HUES48 (cell line): ENCODE measurements around the gene FOXO4.

Experiments used
- H3K27ac ChIP-seq: one replicate; pipeline ENCODE4 v1.7.0; 2013; ENCODE audit warnings: low read depth, low read length, inconsistent platforms
- H3K27me3 ChIP-seq: 2 replicates; pipeline ENCODE4 v1.6.1; 2013; ENCODE audit warnings: mild to moderate bottlenecking, low read length; ENCODE audit not compliant: control insufficient read depth, insufficient read depth
- H3K36me3 ChIP-seq: 2 replicates; pipeline ENCODE4 v1.6.1; 2013; ENCODE audit warnings: low read length; ENCODE audit not compliant: control insufficient read depth, insufficient read depth
- H3K4me1 ChIP-seq: 2 replicates; pipeline ENCODE4 v1.6.1; 2013; ENCODE audit warnings: mild to moderate bottlenecking, low read length; ENCODE audit not compliant: control insufficient read depth, insufficient read depth
- H3K4me3 ChIP-seq: 2 replicates; pipeline ENCODE4 v1.5.1; 2013; ENCODE audit warnings: mild to moderate bottlenecking, low read depth, low read length
- H3K9ac ChIP-seq: 2 replicates; pipeline ENCODE4 v1.6.1; 2013; ENCODE audit warnings: mild to moderate bottlenecking, low read depth, low read length, moderate library complexity
- H3K9me3 ChIP-seq: 2 replicates; pipeline ENCODE4 v1.6.1; 2013; ENCODE audit warnings: low read length; ENCODE audit not compliant: control insufficient read depth, insufficient read depth

Gene FOXO4

GRCh38 chrX:71070531-71070930 is 25.1 kb upstream of the FOXO4 start:
- Histone ChIP-seq H3K9ac (no peak overlapping the region), H3K9me3 (peaks cover 31% of the 10 kb centered on the region), H3K36me3 (peaks cover 4% of the 10 kb centered on the region; the same call in 1 of the 2 replicates), H3K4me3 (no peak overlapping the region), H3K4me1 (no peaks in the 10 kb centered on the region), H3K27ac (no peak overlapping the region), H3K27me3 (no peaks in the 10 kb centered on the region)

GRCh38 chrX:71081330-71082123 is 14.1 kb upstream of the FOXO4 start:
- Histone ChIP-seq H3K27ac (no peak overlapping the region), H3K4me3 (no peak overlapping the region), H3K36me3 (no peaks in the 10 kb centered on the region), H3K9me3 (peaks cover 16% of the 10 kb centered on the region), H3K27me3 (no peaks in the 10 kb centered on the region), H3K9ac (no peak overlapping the region), H3K4me1 (no peaks in the 10 kb centered on the region)

GRCh38 chrX:71082124-71082647 is 13.5 kb upstream of the FOXO4 start:
- H3K9me3 ChIP-seq: peaks cover 16% of the 10 kb centered on the region
- no peaks in the 10 kb centered on the region for H3K27me3 ChIP-seq
- no peak overlapping the region for H3K27ac ChIP-seq
- no peak overlapping the region for H3K9ac ChIP-seq
- H3K4me1 ChIP-seq: no peaks in the 10 kb centered on the region
- no peak overlapping the region for H3K4me3 ChIP-seq
- no peaks in the 10 kb centered on the region for H3K36me3 ChIP-seq

GRCh38 chrX:71082822-71083221 is 12.8 kb upstream of the FOXO4 start:
- Histone ChIP-seq H3K4me1 (no peaks in the 10 kb centered on the region), H3K9ac (no peak overlapping the region), H3K27me3 (no peaks in the 10 kb centered on the region), H3K27ac (no peak overlapping the region), H3K4me3 (no peak overlapping the region), H3K9me3 (peaks cover 16% of the 10 kb centered on the region), H3K36me3 (no peaks in the 10 kb centered on the region)

GRCh38 chrX:71085900-71086299 is 9.8 kb upstream of the FOXO4 start:
- Histone ChIP-seq H3K36me3 (no peaks in the 10 kb centered on the region), H3K27me3 (no peaks in the 10 kb centered on the region), H3K9ac (no peak overlapping the region), H3K4me3 (no peak overlapping the region), H3K9me3 (peaks cover 17% of the 10 kb centered on the region), H3K4me1 (no peaks in the 10 kb centered on the region), H3K27ac (no peak overlapping the region)

- H3K4me1 ChIP-seq: no peaks in the 10 kb centered on the region
- H3K9ac ChIP-seq: no peak overlapping the region
- H3K36me3 ChIP-seq: no peaks in the 10 kb centered on the region
- no peak overlapping the region for H3K4me3 ChIP-seq
- no peaks in the 10 kb centered on the region for H3K27me3 ChIP-seq
- no peak overlapping the region for H3K27ac ChIP-seq
- H3K9me3 ChIP-seq: peaks cover 27% of the 10 kb centered on the region
These were observed 4.4 kb upstream of the FOXO4 start for GRCh38 chrX:71091263-71091662.

- H3K27me3 ChIP-seq: peaks cover 8% of the 10 kb centered on the region; the same call in 1 of the 2 replicates
- H3K9me3 ChIP-seq: peaks cover 25% of the 10 kb centered on the region
- H3K27ac ChIP-seq: no peak overlapping the region
- peak overlapping the region; percentile 70 for H3K4me3 ChIP-seq
- H3K9ac ChIP-seq: no peak overlapping the region
- H3K4me1 ChIP-seq: peaks cover 6% of the 10 kb centered on the region; the same call in 1 of the 2 replicates
- H3K36me3 ChIP-seq: no peaks in the 10 kb centered on the region
These were observed 618 bp upstream of the FOXO4 start for GRCh38 chrX:71095033-71095432.

- Histone ChIP-seq H3K27ac (peak overlapping the region; percentile 67), H3K4me1 (peaks cover 15% of the 10 kb centered on the region; the same call in 1 of the 2 replicates), H3K36me3 (no peaks in the 10 kb centered on the region; the same call in 1 of the 2 replicates), H3K27me3 (peaks cover 8% of the 10 kb centered on the region; the same call in 1 of the 2 replicates), H3K9ac (0 out of 2 replicates have a peak overlapping the region, but pooled peaks have one; percentile 22), H3K4me3 (peak overlapping the region; percentile 81), H3K9me3 (peaks cover 23% of the 10 kb centered on the region)
These were observed 519 bp downstream of the FOXO4 start for GRCh38 chrX:71095981-71096759.

- H3K27ac ChIP-seq: no peak overlapping the region
- H3K4me1 ChIP-seq: peaks cover 16% of the 10 kb centered on the region; the same call in 1 of the 2 replicates
- peak overlapping the region; percentile 81 for H3K4me3 ChIP-seq
- H3K36me3 ChIP-seq: peaks cover 3% of the 10 kb centered on the region; the same call in 1 of the 2 replicates
- peaks cover 18% of the 10 kb centered on the region for H3K9me3 ChIP-seq
- H3K27me3 ChIP-seq: peaks cover 13% of the 10 kb centered on the region; the same call in 1 of the 2 replicates
- no peak overlapping the region for H3K9ac ChIP-seq
These were observed 1.0 kb downstream of the FOXO4 start for GRCh38 chrX:71096760-71097032.

GRCh38 chrX:71098302-71098701 is 2.7 kb downstream of the FOXO4 start:
- Histone ChIP-seq H3K4me3 (peak overlapping the region; percentile 52), H3K9ac (no peak overlapping the region), H3K27ac (no peak overlapping the region), H3K27me3 (peaks cover 13% of the 10 kb centered on the region; the same call in 1 of the 2 replicates), H3K9me3 (peaks cover 11% of the 10 kb centered on the region), H3K4me1 (peaks cover 23% of the 10 kb centered on the region), H3K36me3 (peaks cover 7% of the 10 kb centered on the region; the same call in 1 of the 2 replicates)
